CD4-positive, alpha-beta memory T cell (primary cell): ENCODE results near the gene ZNF254. TPM values are rescaled to one million over a fixed set of nuclear protein-coding genes. Genes with fewer than 3 reads are reported as not detected.
A peak's percentile ranks its signal among the peaks of the same experiment; 100 is the strongest.

Experiments
- CTCF ChIA-PET: fragments of 350-600 bp; sonication (Branson Sonifier 250); formaldehyde crosslinking; loops from one replicate; lab custom pipeline; 2021; ENCODE audit warnings: inconsistent platforms; ENCODE audit not compliant: partially characterized antibody; lab: Charles Lee
- POLR2A ChIA-PET: fragments of 350-600 bp; sonication (Branson Sonifier 250); formaldehyde crosslinking; loops from one replicate; lab custom pipeline; 2021; ENCODE audit not compliant: partially characterized antibody; lab: Charles Lee
- DNase-seq, 5 donors: peaks; one replicate each; pipeline versions ENCODE4 v3.0.0 to v3.0.0-alpha.2; 2020 to 2022; ENCODE audit warnings: mixed read lengths in 1 of 5
- H3K27ac ChIP-seq: one replicate; pipeline ENCODE4 v1.7.0; 2013; ENCODE audit warnings: low read depth, low read length
- H3K27me3 ChIP-seq: 2 replicates; pipeline ENCODE4 v1.7.0; 2013; ENCODE audit warnings: mild to moderate bottlenecking, low read length, moderate library complexity; ENCODE audit not compliant: insufficient read depth
- H3K36me3 ChIP-seq: 2 replicates; pipeline ENCODE4 v1.7.0; 2013; ENCODE audit warnings: mild to moderate bottlenecking, low read length, moderate library complexity; ENCODE audit not compliant: insufficient read depth
- H3K4me1 ChIP-seq: 2 replicates; pipeline ENCODE4 v1.7.0; 2013; ENCODE audit warnings: mild to moderate bottlenecking, low read length, moderate library complexity; ENCODE audit not compliant: insufficient read depth
- H3K4me3 ChIP-seq, 2 donors: one replicate each; pipeline ENCODE4 v1.7.0; 2013; ENCODE audit warnings: low read length in 2 of 2, mild to moderate bottlenecking in 1 of 2
- H3K9me3 ChIP-seq, 2 donors: one replicate each; pipeline ENCODE4 v1.7.0; 2013; ENCODE audit warnings: low read length in 2 of 2, control low read depth in 1 of 2; ENCODE audit not compliant: control insufficient read depth in 1 of 2
- H3K27ac Mint-ChIP-seq, 7 donors: one replicate each; pipeline ENCODE4 v1.8.0; 2020 to 2021; ENCODE audit warnings: mixed read lengths in 7 of 7, mild to moderate bottlenecking in 6 of 7, inconsistent platforms in 3 of 7, moderate library complexity in 3 of 7
- H3K27me3 Mint-ChIP-seq, 2 donors: one replicate each; pipeline ENCODE4 v1.8.0; 2020 to 2021; ENCODE audit warnings: mixed read lengths in 2 of 2
- H3K36me3 Mint-ChIP-seq, 2 donors: one replicate each; pipeline ENCODE4 v1.8.0; 2020 to 2021; ENCODE audit warnings: mixed read lengths in 2 of 2, inconsistent platforms in 1 of 2, mild to moderate bottlenecking in 1 of 2
- H3K4me1 Mint-ChIP-seq, 4 donors: one replicate each; pipeline ENCODE4 v1.8.0; 2020 to 2021; ENCODE audit warnings: mixed read lengths in 4 of 4, mild to moderate bottlenecking in 1 of 4
- H3K4me3 Mint-ChIP-seq, 8 donors: one replicate each; pipeline ENCODE4 v1.8.0; 2020 to 2021; ENCODE audit warnings: mixed read lengths in 8 of 8, mild to moderate bottlenecking in 7 of 8, moderate library complexity in 6 of 8, inconsistent platforms in 3 of 8
- H3K9me3 Mint-ChIP-seq, 8 donors: one replicate each; pipeline ENCODE4 v1.8.0; 2020 to 2021; ENCODE audit warnings: mixed read lengths in 8 of 8, mild to moderate bottlenecking in 5 of 8, inconsistent platforms in 3 of 8, moderate library complexity in 1 of 8
- intact Hi-C: fragments of 100-400 bp; cut with micrococcal nuclease; formaldehyde crosslinking; loops from one replicate; pipeline ENCODE4 v1.15.1; 2023
- polyA plus RNA-seq, 2 donors: library from polyadenylated mRNA; unstranded; fragments of 300-500 nt; fragmentation: Illumina TruSeq; gene quantifications; one replicate each; pipeline ENCODE4 v1.2.3, GENCODE V29; 2021
- total RNA-seq, 2 experiments: library from RNA; stranded (reverse); gene quantifications; one replicate each; pipeline ENCODE4 v1.2.3, GENCODE V29; 2021

ZNF254 gene
- total and polyA plus RNA-seq, 4 experiments from 2014 or later: 3.4 to 19.1 (median 12.5) TPM

GRCh38 chr19:24142771-24143170 lies 55.8 kb downstream of the ZNF254 start:
- Mint-ChIP-seq H3K36me3 (peaks cover 34 to 35% of the 10 kb centered on the region in 2 donors), H3K4me1 (no peaks in the 10 kb centered on the region), H3K27ac (no peak overlapping the region), H3K27me3 (no peaks in the 10 kb centered on the region), H3K4me3 (no peak overlapping the region), H3K9me3 (peaks cover 0 to 93% (median 76%) of the 10 kb centered on the region in 8 donors)
- no peak overlapping the region for H3K27ac ChIP-seq
- intact Hi-C loops: no loop called here
- peaks cover 0 to 37% of the 10 kb centered on the region in 2 donors for H3K9me3 ChIP-seq
- H3K36me3 ChIP-seq: no peaks in the 10 kb centered on the region
- H3K4me3 ChIP-seq: no peak overlapping the region
- CTCF ChIA-PET: no interaction called here
- H3K27me3 ChIP-seq: no peaks in the 10 kb centered on the region
- no peaks in the 10 kb centered on the region for H3K4me1 ChIP-seq
- DNase-seq: no peak
- POLR2A ChIA-PET: no interaction called here

- H3K4me3 Mint-ChIP-seq: no peak overlapping the region
- peaks cover 10 to 89% (median 70%) of the 10 kb centered on the region in 8 donors for H3K9me3 Mint-ChIP-seq
- no peak for DNase-seq
Observed at GRCh38 chr19:24159707-24160106, 72.7 kb downstream of the ZNF254 start.

GRCh38 chr19:24166055-24166454 lies 79.1 kb downstream of the ZNF254 start:
- no peaks in the 10 kb centered on the region for H3K27me3 ChIP-seq
- no peak overlapping the region for H3K27ac ChIP-seq
- H3K9me3 ChIP-seq: peaks cover 0 to 16% of the 10 kb centered on the region in 2 donors
- no peak for DNase-seq
- Mint-ChIP-seq H3K27me3 (no peaks in the 10 kb centered on the region), H3K27ac (peak overlapping the region in 1 of 7 donors; percentile 46), H3K36me3 (peaks cover 13 to 15% of the 10 kb centered on the region in 2 donors), H3K9me3 (peaks cover 17 to 90% (median 76%) of the 10 kb centered on the region in 8 donors), H3K4me1 (no peaks in the 10 kb centered on the region), H3K4me3 (no peak overlapping the region)
- no peak overlapping the region for H3K4me3 ChIP-seq
- CTCF ChIA-PET: no interaction called here
- intact Hi-C loops: no loop called here
- no peaks in the 10 kb centered on the region for H3K36me3 ChIP-seq
- H3K4me1 ChIP-seq: no peaks in the 10 kb centered on the region
- POLR2A ChIA-PET: no interaction called here

More at GRCh38 chr19:24159707-24160106, 72.7 kb downstream of the ZNF254 start:
- no peaks in the 10 kb centered on the region for H3K36me3 ChIP-seq
- H3K27ac Mint-ChIP-seq: no peak overlapping the region
- CTCF ChIA-PET: no interaction called here
- peaks cover 5 to 28% of the 10 kb centered on the region in 2 donors for H3K9me3 ChIP-seq
- no peaks in the 10 kb centered on the region for H3K4me1 Mint-ChIP-seq
- intact Hi-C loops: no loop called here
- H3K36me3 Mint-ChIP-seq: peaks cover 24 to 30% of the 10 kb centered on the region in 2 donors
- POLR2A ChIA-PET: no interaction called here
- no peak overlapping the region for H3K27ac ChIP-seq
- H3K4me3 ChIP-seq: no peak overlapping the region
- H3K4me1 ChIP-seq: no peaks in the 10 kb centered on the region
- no peaks in the 10 kb centered on the region for H3K27me3 ChIP-seq
- no peaks in the 10 kb centered on the region for H3K27me3 Mint-ChIP-seq

GRCh38 chr19:24173882-24174281 lies 86.9 kb downstream of the ZNF254 start:
- no peaks in the 10 kb centered on the region for H3K27me3 ChIP-seq
- no peak overlapping the region for H3K27ac ChIP-seq
- no peak overlapping the region for H3K4me3 ChIP-seq
- Mint-ChIP-seq H3K36me3 (peaks cover 12 to 15% of the 10 kb centered on the region in 2 donors), H3K4me3 (no peak overlapping the region), H3K4me1 (no peaks in the 10 kb centered on the region), H3K27me3 (no peaks in the 10 kb centered on the region), H3K9me3 (peaks cover under 1 to 76% (median 48%) of the 10 kb centered on the region in 8 donors), H3K27ac (no peak overlapping the region)
- CTCF ChIA-PET: no interaction called here
- POLR2A ChIA-PET: no interaction called here
- H3K9me3 ChIP-seq: peaks cover 3% of the 10 kb centered on the region in 2 donors
- DNase-seq: no peak
- no peaks in the 10 kb centered on the region for H3K36me3 ChIP-seq
- H3K4me1 ChIP-seq: no peaks in the 10 kb centered on the region
- intact Hi-C loops: no loop called here

- Histone ChIP-seq H3K27ac (no peak overlapping the region), H3K36me3 (no peaks in the 10 kb centered on the region), H3K4me3 (no peak overlapping the region), H3K27me3 (no peaks in the 10 kb centered on the region), H3K9me3 (peaks cover 3 to 16% of the 10 kb centered on the region in 2 donors), H3K4me1 (no peaks in the 10 kb centered on the region)
- peaks cover 2 to 71% (median 46%) of the 10 kb centered on the region in 8 donors for H3K9me3 Mint-ChIP-seq
- ChIA-PET CTCF (no interaction called here), POLR2A (no interaction called here)
- no peaks in the 10 kb centered on the region for H3K27me3 Mint-ChIP-seq
- H3K4me3 Mint-ChIP-seq: no peak overlapping the region
- no peak for DNase-seq
- intact Hi-C loops: no loop called here
- H3K27ac Mint-ChIP-seq: no peak overlapping the region
- H3K36me3 Mint-ChIP-seq: peaks cover 9 to 16% of the 10 kb centered on the region in 2 donors
- no peaks in the 10 kb centered on the region for H3K4me1 Mint-ChIP-seq
Observed at GRCh38 chr19:24177686-24178085, 90.7 kb downstream of the ZNF254 start.

GRCh38 chr19:24178207-24178606 lies 91.2 kb downstream of the ZNF254 start:
- ChIA-PET CTCF (no interaction called here), POLR2A (no interaction called here)
- intact Hi-C loops: no loop called here
- Mint-ChIP-seq H3K4me3 (no peak overlapping the region), H3K27ac (no peak overlapping the region), H3K4me1 (no peaks in the 10 kb centered on the region), H3K9me3 (peaks cover 2 to 67% (median 45%) of the 10 kb centered on the region in 8 donors), H3K36me3 (peaks cover 9 to 16% of the 10 kb centered on the region in 2 donors), H3K27me3 (no peaks in the 10 kb centered on the region)
- Histone ChIP-seq H3K4me1 (no peaks in the 10 kb centered on the region), H3K36me3 (no peaks in the 10 kb centered on the region), H3K4me3 (no peak overlapping the region), H3K27me3 (no peaks in the 10 kb centered on the region), H3K27ac (no peak overlapping the region), H3K9me3 (peaks cover 3 to 16% of the 10 kb centered on the region in 2 donors)
- DNase-seq: no peak
